ENCODE results near the gene COP1. TPM values are rescaled to one million over a fixed set of nuclear protein-coding genes. Genes with fewer than 3 reads are reported as not detected.
A peak's percentile ranks its signal among the peaks of the same experiment; 100 is the strongest.

The COP1 gene
- polyA plus RNA-seq, 2 of the 4 experiments (the other 2 are of a cell fraction), result 21.9 to 42.0 TPM

DNA sequence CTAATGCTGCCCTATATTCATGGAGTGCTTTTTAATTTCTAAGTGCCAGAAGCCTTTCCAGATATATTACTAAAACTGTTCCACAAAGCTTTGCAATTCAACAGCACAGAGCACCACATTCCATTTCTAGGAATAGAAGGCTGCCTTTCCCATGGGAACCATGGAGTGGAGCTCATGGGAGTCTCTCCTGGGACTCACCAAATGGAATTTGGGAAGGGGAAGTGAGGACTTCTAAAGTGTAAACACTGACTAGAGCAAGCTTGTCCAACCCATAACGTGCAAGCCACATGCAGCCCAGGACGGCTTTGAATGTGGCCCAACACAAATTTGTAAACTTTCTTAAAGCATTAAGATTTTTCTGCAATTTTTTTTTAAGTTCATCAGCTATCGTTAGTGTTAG lies 273.3 kb downstream of the COP1 start:
- H3K27ac ChIP-seq, result no peak overlapping the region
- ATAC-seq (peak in 1 of 2 experiments; percentile 42; a peak in 1 of 6 replicates), DNase-seq (ENCODE audit: low read depth in 1 of 2, low spot score in 1 of 2) (peak in 1 of 2 experiments; percentile 4), FAIRE-seq (no peak)
- TF ChIP-seq EHF (CRISPR knock-in tag; IDR thresholded peaks at IDR 0.05), result no peak
- TF ChIP-seq TFCP2L1 (CRISPR knock-in tag; IDR thresholded peaks at IDR 0.05), result no peak
- TF ChIP-seq FOSL2 (IDR thresholded peaks at IDR 0.05), result no peak
- no peak for TF ChIP-seq FOSL2 (CRISPR knock-in tag; IDR thresholded peaks at IDR 0.05)
- TF ChIP-seq MAFK (IDR thresholded peaks at IDR 0.05; ENCODE audit: partially characterized antibody), result no peak
- no peak for TF ChIP-seq RNF2 (IDR thresholded peaks at IDR 0.05; ENCODE audit: borderline replicate concordance, low read depth)
- no peak for TF ChIP-seq POLR2A (IDR thresholded peaks at IDR 0.05; ENCODE audit: low read length)
- TF ChIP-seq, protein P1, sequence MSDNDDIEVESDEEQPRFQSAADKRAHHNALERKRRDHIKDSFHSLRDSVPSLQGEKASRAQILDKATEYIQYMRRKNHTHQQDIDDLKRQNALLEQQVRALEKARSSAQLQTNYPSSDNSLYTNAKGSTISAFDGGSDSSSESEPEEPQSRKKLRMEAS (IDR thresholded peaks at IDR 0.05), result no peak
- no peak for TF ChIP-seq ZFP36 (IDR thresholded peaks at IDR 0.05; ENCODE audit: borderline replicate concordance, partially characterized antibody)
- no peak for TF ChIP-seq HOXA7 (CRISPR knock-in tag; IDR thresholded peaks at IDR 0.05)
- no peak for TF ChIP-seq CHD2 (IDR thresholded peaks at IDR 0.05; ENCODE audit: low read length, partially characterized antibody)
- no peak for TF ChIP-seq TP53 (CRISPR knock-in tag; IDR thresholded peaks at IDR 0.05)
- TF ChIP-seq, protein P2, sequence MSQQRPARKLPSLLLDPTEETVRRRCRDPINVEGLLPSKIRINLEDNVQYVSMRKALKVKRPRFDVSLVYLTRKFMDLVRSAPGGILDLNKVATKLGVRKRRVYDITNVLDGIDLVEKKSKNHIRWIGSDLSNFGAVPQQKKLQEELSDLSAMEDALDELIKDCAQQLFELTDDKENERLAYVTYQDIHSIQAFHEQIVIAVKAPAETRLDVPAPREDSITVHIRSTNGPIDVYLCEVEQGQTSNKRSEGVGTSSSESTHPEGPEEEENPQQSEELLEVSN (IDR thresholded peaks at IDR 0.05; ENCODE audit: borderline replicate concordance, low read depth), result no peak
- no peak for TF ChIP-seq HOXB13 (CRISPR knock-in tag; IDR thresholded peaks at IDR 0.05; ENCODE audit: low read depth)
- no peak for TF ChIP-seq FOXS1 (CRISPR knock-in tag; IDR thresholded peaks at IDR 0.05)
- TF ChIP-seq NPAS2 (CRISPR knock-in tag; IDR thresholded peaks at IDR 0.05; ENCODE audit: borderline replicate concordance), result no peak
- ChIA-PET POLR2A (no interaction called here), CTCF (interaction anchor here (0.8 kb wide), 1 partner anchor 179 kb away, joined by 3 read pairs; no protein-coding TSS in a partner anchor)
- no peaks in the 10 kb centered on the region for H3K9me3 ChIP-seq
- WGBS (ENCODE audit: missing lambda C conversion rate), result 88% methylated on average over 3 of the region's 3 CpGs
- H3K4me2 ChIP-seq, result no peak overlapping the region
- H3K4me3 ChIP-seq, result no peak overlapping the region
- H3K4me1 ChIP-seq, result no peaks in the 10 kb centered on the region

DNA sequence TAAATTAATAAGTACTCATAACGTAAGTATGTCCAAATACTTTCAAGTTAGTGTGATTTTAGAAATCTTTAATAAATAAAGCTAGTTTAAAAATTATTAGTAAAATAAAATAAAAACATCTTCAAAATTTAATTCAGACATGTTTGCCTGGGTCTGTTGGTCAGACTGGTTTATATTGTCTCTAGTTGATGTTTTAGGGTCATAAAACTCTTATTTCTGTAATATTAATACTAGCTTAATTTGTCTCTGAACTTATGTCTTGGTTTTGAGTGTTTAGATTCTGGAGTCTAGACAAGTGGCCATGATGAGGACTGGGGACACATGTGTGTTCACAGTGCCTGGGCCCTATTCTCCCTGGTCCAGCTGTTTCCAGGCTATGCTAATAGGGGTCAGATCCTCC lies 279.1 kb downstream of the COP1 start:
- POLR2A ChIA-PET, result no interaction called here
- FAIRE-seq (no peak), DNase-seq (ENCODE audit: low read depth in 1 of 2, low spot score in 1 of 2) (no peak), ATAC-seq (no peak)
- no peaks in the 10 kb centered on the region for H3K4me1 ChIP-seq
- TF ChIP-seq CHD4 (IDR thresholded peaks at IDR 0.05; ENCODE audit: borderline replicate concordance), result no peak
- H3K4me2 ChIP-seq, result no peak overlapping the region
- H3K27ac ChIP-seq, result no peak overlapping the region
- no peaks in the 10 kb centered on the region for H3K9me3 ChIP-seq
- 98% methylated on average over 1 of the region's 1 CpG for WGBS (ENCODE audit: missing lambda C conversion rate)
- H3K4me3 ChIP-seq, result no peak overlapping the region
- CTCF ChIA-PET, result no interaction called here

- ChIA-PET POLR2A (no interaction called here), CTCF (no interaction called here)
- FAIRE-seq, result no peak
These were observed 284.7 kb downstream of the COP1 start for GRCh38 chr1:175922254-175922881.

More at GRCh38 chr1:175922254-175922881, 284.7 kb downstream of the COP1 start:
- WGBS (ENCODE audit: missing lambda C conversion rate), result 80% methylated on average over 3 of the region's 3 CpGs
- Histone ChIP-seq H3K4me3 (no peak overlapping the region), H3K4me1 (no peaks in the 10 kb centered on the region), H3K4me2 (no peak overlapping the region), H3K27ac (no peak overlapping the region), H3K9me3 (no peaks in the 10 kb centered on the region)
- ATAC-seq (no peak), DNase-seq (ENCODE audit: low read depth in 1 of 2, low spot score in 1 of 2) (no peak)
- TF ChIP-seq USF2 (IDR thresholded peaks at IDR 0.05) (no peak), PHF8 (IDR thresholded peaks at IDR 0.05; ENCODE audit: borderline replicate concordance, low read depth) (no peak), EHMT2 (IDR thresholded peaks at IDR 0.05; ENCODE audit: low read depth) (no peak), GATA3 (IDR thresholded peaks at IDR 0.05; ENCODE audit: borderline replicate concordance) (no peak), RARB (CRISPR knock-in tag; IDR thresholded peaks at IDR 0.05) (no peak)

Measured in A549 (cell line).